HG03196 (cell line): ENCODE results near the gene PDE4DIP.
"Not testable (repeated sequence)": the region's sequence is repeated elsewhere in the genome, so short reads cannot be mapped to it uniquely, and the experiment has no call there.

Source experiments
- ATAC-seq: cut with Tn5 transposase; IDR thresholded peaks from one replicate; pipeline ENCODE4 v1.9.1; 2021; ENCODE audit not compliant: unreplicated experiment

Gene PDE4DIP

GRCh38 chr1:148844220-148844619 lies at the start of gene PDE4DIP:
TSS of gene PDE4DIP (plus strand) at chr1:148844428. CDS start at chr1:148844775, 347 bp downstream.
- not testable (repeated sequence) for ATAC-seq

- ATAC-seq: not testable (repeated sequence)
These were observed 35.8 kb upstream of the PDE4DIP start for GRCh38 chr1:148808268-148808928.

- ATAC-seq: not testable (repeated sequence)
These were observed 35.3 kb upstream of the PDE4DIP start for GRCh38 chr1:148808929-148809283.

GRCh38 chr1:148822180-148822579 lies 22.0 kb upstream of the PDE4DIP start:
- ATAC-seq: not testable (repeated sequence)

GRCh38 chr1:148823822-148824221 lies 20.4 kb upstream of the PDE4DIP start:
- not testable (repeated sequence) for ATAC-seq

- ATAC-seq: not testable (repeated sequence)
These were observed 19.2 kb upstream of the PDE4DIP start for GRCh38 chr1:148825029-148825428.

GRCh38 chr1:148828531-148828930 lies 15.7 kb upstream of the PDE4DIP start:
- ATAC-seq: not testable (repeated sequence)

- ATAC-seq: not testable (repeated sequence)
These were observed 15.3 kb upstream of the PDE4DIP start for GRCh38 chr1:148828962-148829361.

- not testable (repeated sequence) for ATAC-seq
These were observed 14.9 kb upstream of the PDE4DIP start for GRCh38 chr1:148829365-148829764.

- not testable (repeated sequence) for ATAC-seq
These were observed 3.0 kb upstream of the PDE4DIP start for GRCh38 chr1:148841262-148841661.

- not testable (repeated sequence) for ATAC-seq
These were observed 423 bp downstream of the PDE4DIP start for GRCh38 chr1:148844651-148845050.

GRCh38 chr1:148845068-148845467 lies 840 bp downstream of the PDE4DIP start:
- ATAC-seq: not testable (repeated sequence)

GRCh38 chr1:148850347-148850746 lies 6.1 kb downstream of the PDE4DIP start:
- not testable (repeated sequence) for ATAC-seq

- not testable (repeated sequence) for ATAC-seq
These were observed 6.6 kb downstream of the PDE4DIP start for GRCh38 chr1:148850840-148851239.

- not testable (repeated sequence) for ATAC-seq
These were observed 7.5 kb downstream of the PDE4DIP start for GRCh38 chr1:148851684-148852083.

GRCh38 chr1:148853363-148853762 lies 9.1 kb downstream of the PDE4DIP start:
- not testable (repeated sequence) for ATAC-seq

- ATAC-seq: not testable (repeated sequence)
These were observed 9.8 kb downstream of the PDE4DIP start for GRCh38 chr1:148854063-148854462.

- ATAC-seq: not testable (repeated sequence)
These were observed 11.1 kb downstream of the PDE4DIP start for GRCh38 chr1:148855367-148855766.

GRCh38 chr1:148860049-148860448 lies 15.8 kb downstream of the PDE4DIP start:
- ATAC-seq: not testable (repeated sequence)

- not testable (repeated sequence) for ATAC-seq
These were observed 16.5 kb downstream of the PDE4DIP start for GRCh38 chr1:148860579-148861259.

GRCh38 chr1:148862590-148862989 lies 18.4 kb downstream of the PDE4DIP start:
- not testable (repeated sequence) for ATAC-seq
